Tibial nerve (tissue), 3 donors: ENCODE results near the gene PRKCH.

Experiments used
- CTCF ChIP-seq, 5 experiments: fragments of 200-600 bp in 3 of 5; fragments of 450-650 bp in 2 of 5; sonication (generic) in 3 of 5; IDR thresholded peaks; one replicate each; pipeline ENCODE4 v1.5.1; 2016 to 2019; ENCODE audit warnings: antibody characterized with exemption in 5 of 5, mild to moderate bottlenecking in 3 of 5, moderate library complexity in 2 of 5
- POLR2A ChIP-seq, 2 donors: fragments of 450-650 bp; IDR thresholded peaks; one replicate each; pipeline ENCODE4 v1.6.1; 2017; ENCODE audit warnings: antibody characterized with exemption in 2 of 2, mild to moderate bottlenecking in 2 of 2, moderate library complexity in 2 of 2

GRCh38 chr14:61355892-61356325 is 34.5 kb downstream of the PRKCH start:
- TF ChIP-seq CTCF (IDR thresholded peaks at IDR 0.05) (no peak), POLR2A (IDR thresholded peaks at IDR 0.05) (no peak)
